Panc1 (cell line): Measurements from ENCODE around the gene UBE2G2. TPM values are rescaled to one million over a fixed set of nuclear protein-coding genes. Genes with fewer than 3 reads are reported as not detected.

Experiments used
- ATAC-seq: fragments of 200-7000 bp; cut with Tn5 transposase; 2 replicates; pipeline ENCODE4 v1.9.1; 2020; ENCODE audit warnings: mild to moderate bottlenecking, moderate library complexity
- BruUV-seq: library from RNA; stranded (reverse); fragments of 400-500 nt; replicated peaks from 2 replicates; lab custom pipeline; 2021; lab: Mats Ljungman, UMichigan
- CTCF ChIA-PET: fragments of 300-600 bp; sonication (Branson Sonifier 250); formaldehyde crosslinking; loops from one replicate; lab custom pipeline; 2022; ENCODE audit warnings: antibody characterized with exemption; lab: Charles Lee
- POLR2A ChIA-PET: fragments of 300-600 bp; sonication (Branson Sonifier 250); formaldehyde crosslinking; loops from one replicate; lab custom pipeline; 2022; ENCODE audit warnings: antibody characterized with exemption; lab: Charles Lee
- DNase-seq: peaks from one replicate; pipeline ENCODE4 v3.0.0-alpha.2; 2010; ENCODE audit warnings: low read depth, low spot score
- H3K27ac ChIP-seq: 2 replicates; pipeline ENCODE4 v1.5.1; 2011; ENCODE audit warnings: mild to moderate bottlenecking, low read length, inconsistent platforms
- H3K27me3 ChIP-seq: fragments of 200-500 bp; sonication (Bioruptor generic); 2 replicates; pipeline ENCODE4 v1.6.0; 2014; ENCODE audit warnings: low read length, inconsistent platforms; ENCODE audit not compliant: control insufficient read depth, insufficient read depth
- H3K36me3 ChIP-seq: fragments of 200-500 bp; sonication (Bioruptor generic); 2 replicates; pipeline ENCODE4 v1.5.1; 2014; ENCODE audit warnings: inconsistent platforms, mild to moderate bottlenecking, low read length, moderate library complexity; ENCODE audit not compliant: control insufficient read depth, insufficient read depth
- H3K4me1 ChIP-seq: 2 replicates; pipeline ENCODE4 v1.5.1; 2011; ENCODE audit warnings: inconsistent platforms, mild to moderate bottlenecking, low read length, moderate library complexity; ENCODE audit not compliant: control insufficient read depth, insufficient read depth
- H3K4me3 ChIP-seq, 2 experiments: 2 replicates each; pipeline ENCODE4 v1.5.1; 2011 to 2012; ENCODE audit warnings: low read depth in 2 of 2, low read length in 2 of 2, mild to moderate bottlenecking in 2 of 2, inconsistent platforms in 1 of 2, moderate library complexity in 1 of 2
- H3K9me3 ChIP-seq: fragments of 200-500 bp; sonication (Bioruptor generic); 2 replicates; pipeline ENCODE4 v1.5.1; 2014; ENCODE audit warnings: low read depth, mild to moderate bottlenecking, inconsistent platforms, low read length, moderate library complexity; ENCODE audit not compliant: control insufficient read depth, insufficient read depth
- CTCF ChIP-seq: fragments of 450-650 bp; IDR thresholded peaks from 2 replicates; pipeline ENCODE4 v1.5.1; 2017; ENCODE audit warnings: mild to moderate bottlenecking
- POLR2AphosphoS5 ChIP-seq: IDR thresholded peaks from 2 replicates; pipeline ENCODE4 v1.6.1; 2012; ENCODE audit warnings: mild to moderate bottlenecking, low read depth, low read length, moderate library complexity
- REST ChIP-seq, 2 experiments: IDR thresholded peaks; 2 replicates each; pipeline ENCODE4 v1.6.1; 2011 to 2012; ENCODE audit warnings: low read depth in 2 of 2, control low read depth in 1 of 2, low read length in 1 of 2, mild to moderate bottlenecking in 1 of 2, moderate library complexity in 1 of 2; ENCODE audit not compliant: insufficient read depth in 1 of 2
- SIN3A ChIP-seq: IDR thresholded peaks from 2 replicates; pipeline ENCODE4 v1.6.1; 2012; ENCODE audit warnings: low read depth, mild to moderate bottlenecking, low read length, moderate library complexity, borderline replicate concordance; ENCODE audit not compliant: insufficient read depth
- TCF7L2 ChIP-seq: IDR thresholded peaks from 2 replicates; pipeline ENCODE4 v1.6.1; 2011; ENCODE audit warnings: mild to moderate bottlenecking, low read depth, low read length, inconsistent platforms
- in situ Hi-C: cut with HindIII; loops from 2 replicates; pipeline ENCODE4 v1.10.0; 2016; ENCODE audit warnings: low sequenced_read_pairs, low pct_unique_long_range_greater_than_20kb
- intact Hi-C: fragments of 100-400 bp; cut with micrococcal nuclease; formaldehyde crosslinking; loops from one replicate; pipeline ENCODE4 v1.10.0; 2022; ENCODE audit not compliant: unreplicated experiment
- total RNA-seq: library from RNA; stranded (reverse); gene quantifications from one replicate; pipeline ENCODE4 v1.2.1, GENCODE V29; 2021; ENCODE audit not compliant: unreplicated experiment

UBE2G2 gene
- total RNA-seq, 1 experiment from 2014 or later = 77.4 TPM

GRCh38 chr21:44813727-44814126 is 12.1 kb upstream of the UBE2G2 start:
- TF ChIP-seq TCF7L2 (no peak), POLR2AphosphoS5 (no peak), CTCF (no peak), SIN3A (no peak), REST (IDR thresholded peaks at IDR 0.05; ENCODE audit: insufficient read depth in 1 of 2, low read depth in 2 of 2, low read length in 1 of 2) (no peak)
- intact Hi-C loops = no loop called here
- H3K36me3 ChIP-seq = no peaks in the 10 kb centered on the region

GRCh38 chr21:44813149-44813548 is 11.5 kb upstream of the UBE2G2 start:
- ChIA-PET POLR2A (no interaction called here), CTCF (no interaction called here)
- in situ Hi-C loops (no loop called here), intact Hi-C loops (no loop called here)
- Histone ChIP-seq H3K27me3 (no peaks in the 10 kb centered on the region), H3K27ac (no peak overlapping the region), H3K4me1 (no peaks in the 10 kb centered on the region; the same call in 1 of the 2 replicates), H3K9me3 (no peaks in the 10 kb centered on the region), H3K36me3 (no peaks in the 10 kb centered on the region), H3K4me3 (no peak overlapping the region)
- TF ChIP-seq POLR2AphosphoS5 (no peak), REST (IDR thresholded peaks at IDR 0.05; ENCODE audit: insufficient read depth in 1 of 2, low read depth in 2 of 2, low read length in 1 of 2) (no peak), SIN3A (no peak), CTCF (no peak), TCF7L2 (no peak)
- DNase-seq (no peak), ATAC-seq (no peak)
- no TSS peak for BruUV-seq

More at GRCh38 chr21:44813727-44814126, 12.1 kb upstream of the UBE2G2 start:
- no peak overlapping the region for H3K27ac ChIP-seq
- no peak for DNase-seq
- in situ Hi-C loops = no loop called here
- H3K9me3 ChIP-seq = no peaks in the 10 kb centered on the region
- ChIA-PET POLR2A (no interaction called here), CTCF (no interaction called here)
- H3K4me3 ChIP-seq = no peak overlapping the region
- ATAC-seq = no peak
- H3K27me3 ChIP-seq = no peaks in the 10 kb centered on the region
- no peaks in the 10 kb centered on the region; the same call in 1 of the 2 replicates for H3K4me1 ChIP-seq
- no TSS peak for BruUV-seq
